ENCODE measurements around the gene LPP.

DNA sequence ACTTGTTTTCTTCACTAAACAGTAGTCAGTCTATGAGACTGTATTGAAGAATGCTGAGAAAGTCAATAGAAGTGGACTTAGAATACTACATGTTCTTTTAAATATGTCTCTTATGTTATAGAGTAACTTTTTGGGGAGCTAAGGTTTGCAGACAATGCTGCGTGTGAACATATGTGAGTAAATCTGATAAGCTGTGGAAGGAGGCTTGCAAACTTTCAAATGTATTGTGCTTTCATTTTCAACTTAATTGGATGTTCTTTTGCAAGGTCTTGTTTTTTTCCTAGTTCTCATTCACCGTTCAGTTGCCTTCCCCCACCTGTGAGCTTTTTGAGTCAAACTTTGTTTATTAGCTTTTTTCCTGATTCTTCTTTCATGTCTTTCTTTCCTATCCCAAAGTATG, 176.2 kb downstream of the LPP start:
- no peak for TF ChIP-seq CTCF (IDR thresholded peaks at IDR 0.05; ENCODE audit: insufficient read depth, low read length)
- no peak for TF ChIP-seq GABPA (IDR thresholded peaks at IDR 0.05; ENCODE audit: low read depth)
- no peak for TF ChIP-seq POLR2AphosphoS5 (IDR thresholded peaks at IDR 0.05; ENCODE audit: low read depth)
- TF ChIP-seq, protein P1, sequence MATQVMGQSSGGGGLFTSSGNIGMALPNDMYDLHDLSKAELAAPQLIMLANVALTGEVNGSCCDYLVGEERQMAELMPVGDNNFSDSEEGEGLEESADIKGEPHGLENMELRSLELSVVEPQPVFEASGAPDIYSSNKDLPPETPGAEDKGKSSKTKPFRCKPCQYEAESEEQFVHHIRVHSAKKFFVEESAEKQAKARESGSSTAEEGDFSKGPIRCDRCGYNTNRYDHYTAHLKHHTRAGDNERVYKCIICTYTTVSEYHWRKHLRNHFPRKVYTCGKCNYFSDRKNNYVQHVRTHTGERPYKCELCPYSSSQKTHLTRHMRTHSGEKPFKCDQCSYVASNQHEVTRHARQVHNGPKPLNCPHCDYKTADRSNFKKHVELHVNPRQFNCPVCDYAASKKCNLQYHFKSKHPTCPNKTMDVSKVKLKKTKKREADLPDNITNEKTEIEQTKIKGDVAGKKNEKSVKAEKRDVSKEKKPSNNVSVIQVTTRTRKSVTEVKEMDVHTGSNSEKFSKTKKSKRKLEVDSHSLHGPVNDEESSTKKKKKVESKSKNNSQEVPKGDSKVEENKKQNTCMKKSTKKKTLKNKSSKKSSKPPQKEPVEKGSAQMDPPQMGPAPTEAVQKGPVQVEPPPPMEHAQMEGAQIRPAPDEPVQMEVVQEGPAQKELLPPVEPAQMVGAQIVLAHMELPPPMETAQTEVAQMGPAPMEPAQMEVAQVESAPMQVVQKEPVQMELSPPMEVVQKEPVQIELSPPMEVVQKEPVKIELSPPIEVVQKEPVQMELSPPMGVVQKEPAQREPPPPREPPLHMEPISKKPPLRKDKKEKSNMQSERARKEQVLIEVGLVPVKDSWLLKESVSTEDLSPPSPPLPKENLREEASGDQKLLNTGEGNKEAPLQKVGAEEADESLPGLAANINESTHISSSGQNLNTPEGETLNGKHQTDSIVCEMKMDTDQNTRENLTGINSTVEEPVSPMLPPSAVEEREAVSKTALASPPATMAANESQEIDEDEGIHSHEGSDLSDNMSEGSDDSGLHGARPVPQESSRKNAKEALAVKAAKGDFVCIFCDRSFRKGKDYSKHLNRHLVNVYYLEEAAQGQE (IDR thresholded peaks at IDR 0.05; ENCODE audit: insufficient replicate concordance, low read depth): no peak
